Prostate gland (tissue), 2 donors: ENCODE measurements around the gene GPX5. TPM values are rescaled to one million over a fixed set of nuclear protein-coding genes. Genes with fewer than 3 reads are reported as not detected.

Experiments used
- DNase-seq: peaks from one replicate; pipeline ENCODE4 v3.0.0-alpha.2; 2019; ENCODE audit warnings: low spot score
- H3K27ac ChIP-seq, 2 donors: fragments of 200-600 bp; sonication (generic); 2 replicates each; pipeline ENCODE4 v1.5.1; 2017 to 2019
- H3K27me3 ChIP-seq: fragments of 200-600 bp; sonication (generic); replicated peaks from 2 replicates; pipeline ENCODE4 v1.5.1; 2019; ENCODE audit not compliant: insufficient read depth
- H3K36me3 ChIP-seq, 2 donors: fragments of 200-600 bp; sonication (generic); 1 replicate in 1 of 2; 2 replicates in 1 of 2; pipeline versions ENCODE4 v1.5.1 to v1.8.1; 2017 to 2019
- H3K4me1 ChIP-seq: fragments of 200-600 bp; sonication (generic); replicated peaks from 2 replicates; pipeline ENCODE4 v1.5.1; 2019
- H3K4me3 ChIP-seq, 2 donors: fragments of 200-600 bp; sonication (generic); 2 replicates each; pipeline ENCODE4 v1.5.1; 2017 to 2019
- H3K9me3 ChIP-seq: fragments of 200-600 bp; sonication (generic); 2 replicates; pipeline ENCODE4 v1.5.1; 2017
- POLR2A ChIP-seq: fragments of 450-650 bp; IDR thresholded peaks from one replicate; pipeline ENCODE4 v1.6.1; 2016; ENCODE audit warnings: antibody characterized with exemption, mild to moderate bottlenecking
- POLR2AphosphoS5 ChIP-seq: sonication (generic); formaldehyde crosslinking; IDR thresholded peaks from one replicate; pipeline ENCODE4 v1.6.1; 2017; ENCODE audit warnings: antibody characterized with exemption
- WGBS: methylation state at CpG from one replicate; pipeline ENCODE4 v1.1.5; 2018; 5-methylcytosine and 5-hydroxymethylcytosine counted together
- intact Hi-C: fragments of 100-400 bp; cut with DNase I; formaldehyde crosslinking; loops from one replicate; pipeline ENCODE4 v1.14.2; 2022
- total RNA-seq, 2 donors: library from RNA; depleted of rRNA; stranded (reverse); fragments of >200 nt; gene quantifications; one replicate each; pipeline ENCODE4 v1.1.0, GENCODE V29; 2016
- TF ChIP-seq, protein P1 (sequence below), 4 experiments: fragments of 200-600 bp in 2 of 4; fragments of 450-650 bp in 2 of 4; sonication (generic) in 2 of 4; IDR thresholded peaks; 1 replicate in 3 of 4; 2 replicates in 1 of 4; pipeline ENCODE4 v1.5.1; 2016 to 2019; ENCODE audit warnings: antibody characterized with exemption in 4 of 4, mild to moderate bottlenecking in 2 of 4, moderate library complexity in 2 of 4

The GPX5 gene
- total RNA-seq, 2 donors from 2014 or later: not detected

DNA sequence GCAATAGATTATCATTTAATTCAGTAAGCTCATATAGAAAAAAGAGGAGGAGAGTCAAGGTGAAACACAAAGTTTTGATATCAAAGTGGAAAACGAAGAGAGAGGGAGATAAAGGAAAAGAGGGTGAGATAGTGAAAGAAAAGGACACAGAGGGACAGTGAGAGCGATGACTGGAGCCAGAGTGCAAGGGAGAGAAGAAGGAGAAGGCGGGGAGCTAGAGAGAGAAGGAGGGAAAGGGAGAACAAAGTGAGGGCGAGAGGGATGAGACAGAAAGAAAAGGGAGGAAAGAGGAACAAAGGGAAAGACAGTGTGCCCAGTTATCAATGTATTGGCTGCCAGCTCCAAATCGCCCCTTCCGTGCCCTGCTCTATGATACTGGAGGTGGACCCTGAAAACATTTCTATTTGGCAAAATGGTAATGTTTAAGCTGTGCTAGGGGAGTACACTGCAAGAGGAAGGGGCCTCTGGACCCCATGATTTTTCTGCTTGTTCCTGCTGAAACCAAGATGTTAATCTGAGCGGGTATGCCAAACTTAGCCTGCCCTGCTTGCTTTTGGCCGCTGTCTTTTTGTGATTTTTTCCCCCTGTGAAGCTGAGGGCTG lies 27.8 kb downstream of the GPX5 start:
- no peak overlapping the region for H3K4me3 ChIP-seq
- H3K27ac ChIP-seq: no peak overlapping the region
- no peaks in the 10 kb centered on the region for H3K27me3 ChIP-seq
- TF ChIP-seq, protein P1, sequence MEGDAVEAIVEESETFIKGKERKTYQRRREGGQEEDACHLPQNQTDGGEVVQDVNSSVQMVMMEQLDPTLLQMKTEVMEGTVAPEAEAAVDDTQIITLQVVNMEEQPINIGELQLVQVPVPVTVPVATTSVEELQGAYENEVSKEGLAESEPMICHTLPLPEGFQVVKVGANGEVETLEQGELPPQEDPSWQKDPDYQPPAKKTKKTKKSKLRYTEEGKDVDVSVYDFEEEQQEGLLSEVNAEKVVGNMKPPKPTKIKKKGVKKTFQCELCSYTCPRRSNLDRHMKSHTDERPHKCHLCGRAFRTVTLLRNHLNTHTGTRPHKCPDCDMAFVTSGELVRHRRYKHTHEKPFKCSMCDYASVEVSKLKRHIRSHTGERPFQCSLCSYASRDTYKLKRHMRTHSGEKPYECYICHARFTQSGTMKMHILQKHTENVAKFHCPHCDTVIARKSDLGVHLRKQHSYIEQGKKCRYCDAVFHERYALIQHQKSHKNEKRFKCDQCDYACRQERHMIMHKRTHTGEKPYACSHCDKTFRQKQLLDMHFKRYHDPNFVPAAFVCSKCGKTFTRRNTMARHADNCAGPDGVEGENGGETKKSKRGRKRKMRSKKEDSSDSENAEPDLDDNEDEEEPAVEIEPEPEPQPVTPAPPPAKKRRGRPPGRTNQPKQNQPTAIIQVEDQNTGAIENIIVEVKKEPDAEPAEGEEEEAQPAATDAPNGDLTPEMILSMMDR (IDR thresholded peaks at IDR 0.05): no peak
- intact Hi-C loops: no loop called here
- no peak for DNase-seq
- H3K4me1 ChIP-seq: no peaks in the 10 kb centered on the region
- H3K36me3 ChIP-seq: no peaks in the 10 kb centered on the region
- 61% methylated on average over 8 of the region's 8 CpGs for WGBS
- no peaks in the 10 kb centered on the region for H3K9me3 ChIP-seq

DNA sequence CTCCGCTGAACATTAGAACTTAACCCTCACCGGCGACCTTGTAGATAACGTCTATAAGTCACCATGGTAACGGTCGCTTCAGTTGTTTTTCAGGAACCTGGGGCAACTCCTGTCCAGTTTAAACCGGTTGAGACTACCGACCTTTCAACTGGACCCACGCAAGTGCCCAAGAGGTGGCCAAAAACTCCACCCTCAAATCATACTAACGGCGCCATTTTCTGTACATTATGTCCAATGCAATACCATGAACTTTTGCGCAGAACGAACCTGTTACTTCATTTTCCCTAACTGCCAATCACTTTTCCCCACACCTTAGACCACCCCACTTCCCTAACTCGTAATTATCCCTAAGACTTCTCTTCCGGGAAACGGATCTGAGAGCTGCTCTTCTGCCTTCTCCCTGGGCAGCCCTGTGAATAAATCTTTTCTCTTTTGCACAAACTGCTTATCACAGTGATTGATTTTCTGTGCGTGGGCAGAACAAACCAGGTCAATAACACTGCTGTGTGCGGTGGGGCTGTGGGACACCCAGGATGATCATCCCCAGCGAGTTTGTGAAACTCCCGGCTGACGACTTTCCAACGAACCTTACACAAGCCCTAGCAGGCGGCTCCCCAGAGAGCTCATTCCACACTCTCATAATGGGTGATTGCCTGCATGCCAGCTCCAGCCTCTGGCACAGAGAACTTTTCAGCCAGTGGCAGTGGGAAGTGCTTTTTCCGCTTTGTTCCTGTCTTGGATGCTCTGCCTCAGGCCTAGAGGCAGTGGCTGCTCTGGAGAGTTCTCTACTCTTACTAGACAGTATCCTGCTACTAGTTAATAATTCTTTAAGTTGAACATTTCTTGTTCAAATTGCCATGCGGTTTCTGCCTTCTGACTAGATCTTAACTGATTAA lies 28.6 kb downstream of the GPX5 start:
- H3K27me3 ChIP-seq: no peaks in the 10 kb centered on the region
- WGBS: 24% methylated on average over 25 of the region's 25 CpGs

GRCh38 chr6:28555136-28555535 lies 29.5 kb downstream of the GPX5 start:
- intact Hi-C loops: no loop called here
- 82% methylated on average over 2 of the region's 2 CpGs for WGBS
- no peaks in the 10 kb centered on the region for H3K27me3 ChIP-seq

More for the DNA sequence above, 28.6 kb downstream of the GPX5 start:
- TF ChIP-seq, protein P1 (IDR thresholded peaks at IDR 0.05): no peak
- TF ChIP-seq POLR2A: no peak
- no peak for TF ChIP-seq POLR2AphosphoS5
- Histone ChIP-seq H3K9me3 (no peaks in the 10 kb centered on the region), H3K27ac (no peak overlapping the region), H3K4me1 (no peaks in the 10 kb centered on the region), H3K36me3 (no peaks in the 10 kb centered on the region), H3K4me3 (no peak overlapping the region)
- intact Hi-C loops: no loop called here
- no peak for DNase-seq

GRCh38 chr6:28558629-28559028 lies 32.9 kb downstream of the GPX5 start:
- 36% methylated on average over 3 of the region's 3 CpGs for WGBS
- intact Hi-C loops: no loop called here
- H3K4me3 ChIP-seq: no peak overlapping the region
- no peaks in the 10 kb centered on the region for H3K4me1 ChIP-seq
- TF ChIP-seq, protein P1 (IDR thresholded peaks at IDR 0.05): no peak
- TF ChIP-seq POLR2A: no peak
- TF ChIP-seq POLR2AphosphoS5: no peak
- no peaks in the 10 kb centered on the region for H3K27me3 ChIP-seq
- no peak for DNase-seq
- H3K27ac ChIP-seq: no peak overlapping the region
- no peaks in the 10 kb centered on the region for H3K9me3 ChIP-seq
- no peaks in the 10 kb centered on the region for H3K36me3 ChIP-seq

More at GRCh38 chr6:28555136-28555535, 29.5 kb downstream of the GPX5 start:
- no peak for TF ChIP-seq POLR2AphosphoS5
- TF ChIP-seq, protein P1 (IDR thresholded peaks at IDR 0.05): no peak
- TF ChIP-seq POLR2A: no peak
- H3K36me3 ChIP-seq: no peaks in the 10 kb centered on the region
- no peak overlapping the region for H3K27ac ChIP-seq
- no peaks in the 10 kb centered on the region for H3K9me3 ChIP-seq
- no peak for DNase-seq
- H3K4me3 ChIP-seq: no peak overlapping the region
- no peaks in the 10 kb centered on the region for H3K4me1 ChIP-seq
